Cerebellar nuclear complex (tissue), 1 donor: ENCODE results near the gene TUSC1.
A peak's percentile ranks its signal among the peaks of the same experiment; 100 is the strongest.
"Not testable (repeated sequence)": the region's sequence is repeated elsewhere in the genome, so short reads cannot be mapped to it uniquely, and the experiment has no call there.

Experiments
- DNase-seq, 2 experiments: peaks; one replicate each; lab custom pipeline; 2025; lab: John Stamatoyannopoulos, UW

The TUSC1 gene

GRCh38 chr9:25678147-25678666 is at the start of gene TUSC1:
Gene TUSC1 (minus strand): TSS chr9:25678444. CDS start chr9:25678312, 132 bp downstream.
- DNase-seq = no peak

GRCh38 chr9:25726871-25727410 is 48.7 kb upstream of the TUSC1 start:
- no peak for DNase-seq

GRCh38 chr9:25724424-25724823 is 46.2 kb upstream of the TUSC1 start:
- no peak for DNase-seq

GRCh38 chr9:25716220-25716872 is 38.1 kb upstream of the TUSC1 start:
- DNase-seq = no peak

- DNase-seq = no peak
Measured at GRCh38 chr9:25709941-25710340, 31.7 kb upstream of the TUSC1 start.

DNA sequence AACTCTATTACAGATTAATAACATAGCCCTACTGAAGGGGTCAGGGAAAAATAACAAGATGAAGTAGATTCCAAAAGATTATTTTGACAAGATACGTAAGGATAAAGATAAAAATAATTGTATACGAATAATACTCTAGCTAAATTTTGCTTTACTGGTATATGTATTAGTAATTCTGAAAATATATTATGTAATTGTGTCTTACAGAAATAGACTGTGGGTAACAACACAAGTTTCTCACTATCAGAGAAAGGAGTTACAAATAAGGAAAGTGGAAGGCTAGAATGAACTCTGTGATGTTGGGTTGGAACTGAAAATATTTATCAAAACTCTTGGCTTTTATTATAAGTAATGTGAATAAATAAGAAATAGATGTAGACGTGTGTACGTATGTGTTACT is 26.6 kb upstream of the TUSC1 start:
- no peak for DNase-seq

DNA sequence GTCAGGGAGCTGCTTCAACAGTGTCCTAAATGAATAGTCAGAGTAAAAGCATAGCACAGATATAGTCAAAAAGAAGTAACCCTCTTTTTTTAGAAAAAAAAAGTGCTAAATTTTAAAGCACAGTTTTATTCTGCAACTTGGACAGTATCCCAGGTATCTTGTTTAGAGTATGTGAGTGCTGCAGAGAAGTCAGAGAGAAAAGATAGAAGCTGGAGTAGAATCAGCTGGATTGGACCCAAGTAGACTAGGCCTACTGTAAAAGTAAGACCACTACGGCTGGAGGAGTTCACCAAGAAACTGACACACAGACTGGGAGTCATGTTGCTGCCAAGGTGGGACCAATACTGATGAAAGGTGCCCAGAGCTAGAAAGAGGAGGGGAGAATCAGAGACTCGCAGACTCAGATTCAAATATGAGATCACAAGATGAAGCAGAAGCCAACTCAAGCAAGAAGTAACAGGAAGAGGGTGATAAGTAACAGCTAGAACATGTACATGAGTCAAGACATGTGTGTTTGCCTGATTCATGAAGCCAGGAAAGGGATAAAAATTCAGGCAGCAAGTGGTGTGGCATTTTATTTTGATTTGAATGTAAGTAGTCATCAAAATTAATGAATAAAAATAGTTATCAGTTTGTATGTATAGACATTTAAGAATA is 25.6 kb upstream of the TUSC1 start:
- no peak for DNase-seq

- no peak for DNase-seq
Measured at GRCh38 chr9:25702536-25702935, 24.3 kb upstream of the TUSC1 start.

GRCh38 chr9:25700899-25701298 is 22.7 kb upstream of the TUSC1 start:
- not testable (repeated sequence) for DNase-seq

GRCh38 chr9:25700430-25700829 is 22.2 kb upstream of the TUSC1 start:
- no peak for DNase-seq

GRCh38 chr9:25691786-25692185 is 13.5 kb upstream of the TUSC1 start:
- DNase-seq = no peak

DNA sequence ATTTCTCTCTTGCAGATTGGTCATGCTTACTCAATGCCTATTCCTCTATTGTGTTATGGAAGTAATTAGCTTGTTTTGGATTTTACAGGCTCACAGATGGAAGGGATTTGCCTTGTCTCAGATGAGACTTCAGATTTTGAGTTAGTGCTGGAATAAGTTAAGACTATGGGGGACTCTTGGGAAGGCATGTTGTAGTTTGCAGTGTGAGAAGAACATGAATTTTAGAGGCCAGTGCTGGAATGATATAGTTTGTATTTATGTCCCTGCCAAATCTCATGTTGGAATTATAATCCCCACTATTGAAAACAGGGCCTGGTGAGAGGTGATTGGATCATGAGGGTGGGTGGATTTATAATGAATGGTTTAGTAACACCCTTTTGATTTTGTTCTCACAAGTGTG is 6.1 kb upstream of the TUSC1 start:
- DNase-seq = no peak

- no peak for DNase-seq
Measured at GRCh38 chr9:25681266-25681665, 3.0 kb upstream of the TUSC1 start.

GRCh38 chr9:25678846-25679360 is 659 bp upstream of the TUSC1 start:
- no peak for DNase-seq

DNA sequence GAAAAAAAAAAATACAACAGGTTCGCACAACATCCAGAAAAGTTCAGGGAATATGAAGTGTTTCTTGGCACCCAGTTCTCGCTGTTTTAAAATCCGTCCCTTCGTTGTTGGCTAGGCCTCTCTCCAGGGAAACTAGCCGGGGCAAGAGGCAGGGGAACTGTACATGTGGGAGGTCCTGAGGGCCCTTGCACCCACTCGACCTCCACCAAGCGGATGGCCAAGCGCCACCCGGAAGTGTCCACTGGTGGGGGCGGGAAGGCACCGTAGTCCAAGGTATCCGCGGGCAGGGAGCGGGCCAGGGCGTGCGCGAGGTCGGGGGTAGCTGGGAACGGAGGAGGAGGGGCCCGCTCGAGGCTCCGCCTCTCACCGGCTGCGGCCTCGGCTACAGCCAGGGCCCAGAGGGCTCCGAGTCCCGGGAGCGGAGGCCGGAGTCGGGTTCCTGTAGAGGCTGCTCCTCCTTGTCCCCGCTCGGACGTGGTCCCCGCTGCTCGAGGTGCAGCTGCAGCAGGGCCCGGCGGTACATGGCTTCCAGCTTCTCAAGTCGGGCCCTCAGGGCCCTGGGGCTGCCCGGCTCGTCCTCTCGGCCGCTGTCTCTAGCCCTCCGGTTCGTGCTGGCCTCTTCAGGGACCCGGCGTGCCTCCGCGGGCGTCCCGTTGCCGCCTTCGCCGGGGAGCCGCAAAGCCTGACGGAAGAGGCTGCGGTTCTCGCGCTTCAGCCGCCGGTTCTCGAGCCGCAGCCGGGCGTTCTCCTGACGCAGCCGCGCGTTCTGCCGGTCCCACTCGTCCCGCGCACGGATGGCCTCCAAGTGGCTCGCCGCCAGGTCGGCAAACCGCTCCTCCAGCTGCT is 720 bp downstream of the TUSC1 start:
- peak in 1 of 2 experiments; percentile 11 for DNase-seq

- not testable (repeated sequence) for DNase-seq
Measured at GRCh38 chr9:25675858-25676257, 2.4 kb downstream of the TUSC1 start.

DNA sequence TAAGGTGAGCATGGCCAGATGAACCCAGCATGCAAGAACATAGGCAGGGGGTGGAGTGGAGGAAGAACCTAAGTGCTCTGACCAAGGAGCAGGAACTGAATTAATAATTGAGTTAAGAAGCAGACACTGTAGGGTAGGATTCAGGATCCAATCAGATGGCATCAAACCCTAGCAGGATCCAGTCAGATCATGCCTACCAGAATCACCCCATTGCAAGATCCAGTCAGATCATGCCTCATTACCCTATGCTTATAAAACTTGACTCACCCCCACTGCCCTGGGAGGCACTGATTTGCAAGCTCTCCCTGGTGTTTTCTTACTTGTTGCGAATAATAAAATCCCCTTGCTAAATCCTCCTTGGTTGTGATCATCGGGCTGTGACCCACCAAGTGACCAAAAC is 19.7 kb downstream of the TUSC1 start:
- DNase-seq = no peak

- no peak for DNase-seq
Measured at GRCh38 chr9:25654417-25654816, 23.8 kb downstream of the TUSC1 start.

DNA sequence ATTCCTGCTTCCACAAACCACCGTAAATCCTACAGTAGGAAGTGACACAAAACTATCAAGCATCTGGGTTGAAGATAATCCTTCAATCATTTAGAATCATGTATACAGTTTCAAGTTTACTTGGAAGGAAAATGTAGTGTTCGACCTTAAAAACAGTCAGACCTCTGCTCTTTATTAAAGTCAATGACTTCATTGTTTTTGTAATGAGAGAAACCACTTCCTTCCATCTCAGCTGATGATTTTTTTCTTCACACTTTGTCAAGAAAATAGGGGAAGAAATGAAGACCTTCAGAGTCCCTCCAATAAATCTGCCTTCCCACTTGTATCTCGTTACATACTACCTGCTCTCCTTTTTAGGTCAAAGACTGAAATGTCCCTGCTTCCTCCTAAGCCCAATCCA is 30.1 kb downstream of the TUSC1 start:
- DNase-seq = no peak

DNA sequence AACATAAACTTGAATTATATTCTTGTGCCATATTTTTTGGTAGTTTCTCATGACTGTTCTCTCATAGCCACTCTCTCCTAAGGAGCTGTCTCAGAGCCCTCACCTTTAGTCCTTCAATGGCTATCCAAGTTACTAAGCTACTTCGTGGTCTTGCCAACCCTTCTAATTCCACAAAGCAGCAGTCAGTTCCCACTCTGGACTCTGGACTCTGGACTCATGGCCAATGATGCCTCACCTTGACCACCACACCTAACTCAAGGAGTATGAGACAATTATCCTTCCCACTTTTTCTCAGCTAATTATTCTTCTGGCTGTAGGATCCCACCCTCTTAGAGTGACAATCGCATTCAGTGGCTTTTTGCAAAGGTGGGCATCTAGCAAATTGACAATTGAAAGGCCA is 42.2 kb downstream of the TUSC1 start:
- no peak for DNase-seq

- no peak for DNase-seq
Measured at GRCh38 chr9:25629231-25629630, 49.0 kb downstream of the TUSC1 start.
